WERI-Rb-1 (cell line): ENCODE data around the gene TGM1.

Experiments used
- DNase-seq: peaks from one replicate; pipeline ENCODE4 v3.0.0-alpha.2; 2020
- H3K27ac ChIP-seq: fragments of 250-450 bp; sonication (Bioruptor Pico); 2 replicates; pipeline ENCODE4 v1.5.1; 2020; ENCODE audit warnings: mild to moderate bottlenecking, moderate library complexity
- H3K27me3 ChIP-seq: fragments of 250-450 bp; sonication (Bioruptor Pico); 2 replicates; pipeline ENCODE4 v1.5.1; 2021; ENCODE audit warnings: mild to moderate bottlenecking, low read depth, moderate library complexity; ENCODE audit not compliant: insufficient read depth, severe bottlenecking
- H3K36me3 ChIP-seq: fragments of 250-450 bp; sonication (Bioruptor Pico); 2 replicates; pipeline ENCODE4 v1.5.1; 2020; ENCODE audit warnings: mild to moderate bottlenecking, moderate library complexity
- H3K4me3 ChIP-seq: 2 replicates; pipeline ENCODE4 v1.5.1; 2011; ENCODE audit warnings: low read depth, mild to moderate bottlenecking, control low read depth, low read length
- H3K9me3 ChIP-seq: fragments of 250-450 bp; sonication (Bioruptor Pico); 2 replicates; pipeline ENCODE4 v1.5.1; 2021; ENCODE audit warnings: mild to moderate bottlenecking, moderate library complexity; ENCODE audit not compliant: severe bottlenecking
- CTCF ChIP-seq: IDR thresholded peaks from 2 replicates; pipeline ENCODE4 v1.5.1; 2011; ENCODE audit warnings: low read depth, mild to moderate bottlenecking, control low read depth, inconsistent platforms, low read length

TGM1 gene

GRCh38 chr14:24308342-24309124 lies 45.6 kb upstream of the TGM1 start:
- Histone ChIP-seq H3K9me3 (no peaks in the 10 kb centered on the region), H3K36me3 (peaks cover 38% of the 10 kb centered on the region), H3K27ac (no peak overlapping the region), H3K4me3 (no peak overlapping the region), H3K27me3 (no peaks in the 10 kb centered on the region)
- no peak for DNase-seq
- no peak for TF ChIP-seq CTCF

GRCh38 chr14:24307575-24308341 lies 44.8 kb upstream of the TGM1 start, which contains the start of gene CIDEB:
TSS of gene CIDEB (minus strand) at chr14:24307977. CDS start at chr14:24307858, 119 bp downstream.
- Histone ChIP-seq H3K27me3 (no peaks in the 10 kb centered on the region), H3K9me3 (no peaks in the 10 kb centered on the region), H3K27ac (no peak within 1 kb of the TSS), H3K36me3 (peaks cover 46% of the 10 kb centered on the region), H3K4me3 (no peak within 1 kb of the TSS)
- DNase-seq = peak; percentile 59
- peak; percentile 80 for TF ChIP-seq CTCF

- H3K27me3 ChIP-seq = no peaks in the 10 kb centered on the region
- DNase-seq = no peak
- H3K27ac ChIP-seq = no peak overlapping the region
- H3K9me3 ChIP-seq = no peaks in the 10 kb centered on the region
- TF ChIP-seq CTCF = no peak
- no peak overlapping the region for H3K4me3 ChIP-seq
- peaks cover 52% of the 10 kb centered on the region for H3K36me3 ChIP-seq
Observed at GRCh38 chr14:24307156-24307574, 44.2 kb upstream of the TGM1 start.

GRCh38 chr14:24304019-24304387 lies 41.0 kb upstream of the TGM1 start:
- peaks cover 59% of the 10 kb centered on the region for H3K36me3 ChIP-seq

GRCh38 chr14:24300326-24300980 lies 37.5 kb upstream of the TGM1 start:
- TF ChIP-seq CTCF = no peak
- H3K36me3 ChIP-seq = peaks cover 56% of the 10 kb centered on the region

More at GRCh38 chr14:24304019-24304387, 41.0 kb upstream of the TGM1 start:
- H3K27ac ChIP-seq = no peak overlapping the region
- no peak for DNase-seq
- H3K27me3 ChIP-seq = no peaks in the 10 kb centered on the region
- H3K9me3 ChIP-seq = no peaks in the 10 kb centered on the region
- no peak overlapping the region for H3K4me3 ChIP-seq
- no peak for TF ChIP-seq CTCF

More at GRCh38 chr14:24300326-24300980, 37.5 kb upstream of the TGM1 start:
- Histone ChIP-seq H3K27ac (peak overlapping the region; percentile 67), H3K4me3 (peak overlapping the region; percentile 94), H3K9me3 (no peaks in the 10 kb centered on the region), H3K27me3 (no peaks in the 10 kb centered on the region)
- DNase-seq = no peak
